PFSK-1 (cell line): ENCODE data around the gene PEX26.

ENCODE experiments used
- REST ChIP-seq, 2 experiments: IDR thresholded peaks; 2 replicates each; pipeline versions ENCODE4 v1.6.1 to v1.8.0; 2011 to 2012; ENCODE audit warnings: low read depth in 2 of 2, low read length in 2 of 2, control low read depth in 1 of 2, inconsistent platforms in 1 of 2, mild to moderate bottlenecking in 1 of 2, moderate library complexity in 1 of 2; ENCODE audit not compliant: insufficient read depth in 1 of 2
- TAF1 ChIP-seq: IDR thresholded peaks from 2 replicates; pipeline ENCODE4 v1.6.1; 2012; ENCODE audit warnings: low read length, control low read depth, borderline replicate concordance; ENCODE audit not compliant: insufficient read depth

- no peak for TF ChIP-seq TAF1
- no peak for TF ChIP-seq REST (IDR thresholded peaks at IDR 0.05; ENCODE audit: insufficient read depth in 1 of 2, low read depth in 2 of 2, low read length in 2 of 2)
These were observed 44.3 kb downstream of the PEX26 start for GRCh38 chr22:18121954-18122554.
